SK-N-SH (cell line): ENCODE results near the gene SYAP1. TPM values are rescaled to one million over a fixed set of nuclear protein-coding genes. Genes with fewer than 3 reads are reported as not detected.

Experiments
- CTCF ChIA-PET: fragments of 300-600, 350-600 bp; formaldehyde crosslinking; extraction: SDS; loops from one replicate; lab custom pipeline; 2021; lab: Yijun Ruan, JAX
- POLR2A ChIA-PET: fragments of 350-600 bp; sonication (Branson Sonifier 250); formaldehyde crosslinking; extraction: SDS; loops from one replicate; lab custom pipeline; 2020; ENCODE audit warnings: antibody characterized with exemption, inconsistent platforms; lab: Yijun Ruan, JAX
- DNase-seq: peaks from one replicate; pipeline ENCODE4 v3.0.0; 2012
- H2AFZ ChIP-seq: fragments of 200-600 bp; sonication (generic); 2 replicates; pipeline ENCODE4 v1.8.1; 2016; ENCODE audit warnings: antibody characterized with exemption, mild to moderate bottlenecking, low read depth
- H3F3A ChIP-seq: fragments of 200-600 bp; sonication (generic); replicated peaks from 2 replicates; pipeline ENCODE3; 2016; ENCODE audit warnings: antibody characterized with exemption, mild to moderate bottlenecking; ENCODE audit not compliant: insufficient read depth
- H3K27ac ChIP-seq, 2 experiments: fragments of 200-500 bp in 1 of 2; fragments of 200-600 bp in 1 of 2; sonication (Bioruptor generic) in 1 of 2; sonication (generic), shearing (Covaris generic) in 1 of 2; 2 replicates each; pipeline versions ENCODE4 v1.5.1 to v1.6.1; 2014 to 2016; ENCODE audit warnings: low read depth in 2 of 2, inconsistent platforms in 1 of 2, low read length in 1 of 2, mild to moderate bottlenecking in 1 of 2, mixed read lengths in 1 of 2
- H3K27me3 ChIP-seq: fragments of 200-600 bp; sonication (generic), shearing (Covaris generic); 2 replicates; pipeline ENCODE4 v1.6.1; 2016; ENCODE audit warnings: mixed run types; ENCODE audit not compliant: insufficient read depth
- H3K36me3 ChIP-seq, 2 experiments: fragments of 200-500 bp in 1 of 2; fragments of 200-600 bp in 1 of 2; sonication (Bioruptor generic) in 1 of 2; sonication (generic) in 1 of 2; replicated peaks in 1 of 2; 2 replicates each; pipeline versions ENCODE3 to v1.5.1; 2014 to 2016; ENCODE audit warnings: low read length in 1 of 2, mild to moderate bottlenecking in 1 of 2; ENCODE audit not compliant: insufficient read depth in 2 of 2, control insufficient read depth in 1 of 2
- H3K4me1 ChIP-seq, 2 experiments: fragments of 200-500 bp in 1 of 2; fragments of 200-600 bp in 1 of 2; sonication (Bioruptor generic) in 1 of 2; sonication (generic), shearing (Covaris generic) in 1 of 2; 2 replicates each; pipeline versions ENCODE4 v1.5.1 to v1.6.1; 2014 to 2016; ENCODE audit warnings: low read depth in 1 of 2, low read length in 1 of 2, mixed run types in 1 of 2; ENCODE audit not compliant: insufficient read depth in 2 of 2, control insufficient read depth in 1 of 2
- H3K4me2 ChIP-seq: fragments of 200-600 bp; sonication (generic), shearing (Covaris generic); 2 replicates; pipeline ENCODE4 v1.6.1; 2017; ENCODE audit warnings: mixed run types
- H3K4me3 ChIP-seq, 2 experiments: fragments of 200-500 bp in 1 of 2; fragments of 200-600 bp in 1 of 2; sonication (Bioruptor generic) in 1 of 2; sonication (generic), shearing (Covaris generic) in 1 of 2; 2 replicates each; pipeline versions ENCODE4 v1.5.1 to v1.8.1; 2014 to 2016; ENCODE audit warnings: low read depth in 2 of 2, inconsistent platforms in 1 of 2, low read length in 1 of 2, mild to moderate bottlenecking in 1 of 2, mixed read lengths in 1 of 2, moderate library complexity in 1 of 2
- H3K79me2 ChIP-seq: fragments of 200-600 bp; sonication (generic); 2 replicates; pipeline ENCODE4 v1.8.1; 2017; ENCODE audit warnings: mild to moderate bottlenecking; ENCODE audit not compliant: insufficient read depth
- H3K9ac ChIP-seq: fragments of 200-600 bp; sonication (generic); 2 replicates; pipeline ENCODE4 v1.6.1; 2017; ENCODE audit warnings: mixed run types
- H3K9me2 ChIP-seq: fragments of 200-600 bp; sonication (generic); 2 replicates; pipeline ENCODE4 v1.6.1; 2017; ENCODE audit warnings: mixed run types
- H3K9me3 ChIP-seq: fragments of 200-600 bp; sonication (generic); 2 replicates; pipeline ENCODE4 v1.6.1; 2017; ENCODE audit warnings: mixed run types, mild to moderate bottlenecking, moderate library complexity
- H4K20me1 ChIP-seq: fragments of 200-600 bp; sonication (generic); 2 replicates; pipeline ENCODE4 v1.6.1; 2017; ENCODE audit warnings: mild to moderate bottlenecking, mixed run types; ENCODE audit not compliant: insufficient read depth
- ELF1 ChIP-seq: IDR thresholded peaks from 2 replicates; pipeline ENCODE4 v1.4.0; 2012
- IRF3 ChIP-seq: fragments of 150-350 bp; IDR thresholded peaks from 2 replicates; pipeline ENCODE4 v1.6.1; 2016; ENCODE audit warnings: mild to moderate bottlenecking, low read depth, low read length
- MAX ChIP-seq: IDR thresholded peaks from 2 replicates; pipeline ENCODE4 v1.4.0; 2012; ENCODE audit warnings: low read depth
- REST ChIP-seq: IDR thresholded peaks from 2 replicates; pipeline ENCODE4 v1.6.1; 2012; ENCODE audit warnings: mild to moderate bottlenecking, low read depth, low read length, moderate library complexity
- TAF1 ChIP-seq: IDR thresholded peaks from 2 replicates; pipeline ENCODE4 v1.6.1; 2012; ENCODE audit warnings: low read depth, mild to moderate bottlenecking, low read length, moderate library complexity, borderline replicate concordance
- TCF12 ChIP-seq: IDR thresholded peaks from 2 replicates; pipeline ENCODE4 v1.4.0; 2012
- TEAD4 ChIP-seq: IDR thresholded peaks from 2 replicates; pipeline ENCODE4 v1.4.0; 2012; ENCODE audit warnings: mild to moderate bottlenecking, borderline replicate concordance; ENCODE audit not compliant: insufficient read depth
- USF2 ChIP-seq: fragments of 150-350 bp; IDR thresholded peaks from 2 replicates; pipeline ENCODE4 v1.6.1; 2017; ENCODE audit warnings: antibody characterized with exemption, low read length, low read depth, borderline replicate concordance
- whole genome bisulfite sequencing: methylation state at CpG from one replicate; pipeline ENCODE4 v1.1.6; 2017; ENCODE audit warnings: low lambda C conversion rate; 5-methylcytosine and 5-hydroxymethylcytosine counted together
- polyA plus RNA-seq, 3 experiments: library from polyadenylated mRNA; depleted of rRNA; stranded (reverse); fragments of >200 nt; gene quantifications; 2 replicates each; pipeline ENCODE4 v1.2.3, GENCODE V29; 2012

SYAP1 gene
- polyA plus RNA-seq, 1 of the 3 experiments (the other 2 are of a cell fraction) = 11.9 TPM

- no peak for TF ChIP-seq IRF3
- TF ChIP-seq TAF1 = no peak
- TF ChIP-seq TCF12 = no peak
- TF ChIP-seq ELF1 = no peak
- no peak for TF ChIP-seq REST
- TF ChIP-seq TEAD4 = no peak
Observed at GRCh38 chrX:16711219-16711811, 8.1 kb upstream of the SYAP1 start (continued).

- ChIA-PET POLR2A (interaction anchor here (0.5 to 1.3 kb wide), 2 partner anchors 857 to 1764 kb away, joined by 3 to 5 read pairs; partner anchors contain the start of gene AP1S2), CTCF (interaction anchor here (3.4 kb wide), 1 partner anchor 16 kb away, joined by 18 read pairs; no protein-coding TSS in a partner anchor)
- peak overlapping the region; percentile 31 to 72 for H3K27ac ChIP-seq
- H3K36me3 ChIP-seq = peaks cover 0 to 5% of the 10 kb centered on the region in 2 experiments
- TF ChIP-seq MAX (0 out of 2 replicates have a peak, but pooled peaks have one; percentile 12), USF2 (no peak)
- H3K9ac ChIP-seq = peak overlapping the region; percentile 86
- H3K4me2 ChIP-seq = peak overlapping the region; percentile 88
- H3K27me3 ChIP-seq = no peaks in the 10 kb centered on the region
- peaks cover 21% of the 10 kb centered on the region for H3K79me2 ChIP-seq
- peak overlapping the region; percentile 91 for H2AFZ ChIP-seq
- H4K20me1 ChIP-seq = no peaks in the 10 kb centered on the region
- H3K4me1 ChIP-seq = no peaks in the 10 kb centered on the region; a peak in 1 of 4 replicates
- WGBS = 9% methylated on average over 21 of the region's 67 CpGs
- DNase-seq = peak; percentile 75
- H3K9me2 ChIP-seq = no peaks in the 10 kb centered on the region
- peak overlapping the region; percentile 62 to 66 for H3K4me3 ChIP-seq
- peaks cover 9% of the 10 kb centered on the region for H3F3A ChIP-seq
- no peaks in the 10 kb centered on the region for H3K9me3 ChIP-seq
Observed at GRCh38 chrX:16711893-16712547, 7.4 kb upstream of the SYAP1 start.
